ENCODE data around the gene KRTAP12-2. TPM values are rescaled to one million over a fixed set of nuclear protein-coding genes. Genes with fewer than 3 reads are reported as not detected.

Gene KRTAP12-2
- polyA plus RNA-seq, 1 experiment: not detected

- CTCF ChIA-PET: no interaction called here
- no peak overlapping the region for H3K4me3 ChIP-seq (ENCODE audit: low read depth, low read length)
- H3K27ac ChIP-seq (ENCODE audit: low read depth, low read length): no peak overlapping the region
- no peaks in the 10 kb centered on the region for H3K27me3 ChIP-seq (ENCODE audit: control insufficient read depth, insufficient read depth, low read length)
- POLR2A ChIA-PET: no interaction called here
- H3K9me3 ChIP-seq (ENCODE audit: control insufficient read depth, insufficient read depth, low read length): peaks cover 32% of the 10 kb centered on the region
- TF ChIP-seq CTCF (IDR thresholded peaks at IDR 0.05; ENCODE audit: low read depth, low read length): no peak
- DNase-seq (ENCODE audit: low read depth, low spot score): no peak
These were observed 43.2 kb downstream of the KRTAP12-2 start for GRCh38 chr21:44623575-44623974.

- CTCF ChIA-PET: interaction anchor here (1.9 kb wide), 1 partner anchor 174 kb away, joined by 9 read pairs; no protein-coding TSS in a partner anchor
- Histone ChIP-seq H3K27ac (ENCODE audit: low read depth, low read length) (no peak overlapping the region), H3K9me3 (ENCODE audit: control insufficient read depth, insufficient read depth, low read length) (peaks cover 22% of the 10 kb centered on the region), H3K27me3 (ENCODE audit: control insufficient read depth, insufficient read depth, low read length) (no peaks in the 10 kb centered on the region), H3K4me3 (ENCODE audit: low read depth, low read length) (no peak overlapping the region)
- TF ChIP-seq CTCF (IDR thresholded peaks at IDR 0.05; ENCODE audit: low read depth, low read length): no peak
- no peak for DNase-seq (ENCODE audit: low read depth, low spot score)
- POLR2A ChIA-PET: no interaction called here
These were observed 46.8 kb downstream of the KRTAP12-2 start for GRCh38 chr21:44619886-44620285.

GRCh38 chr21:44618909-44619308 lies 47.8 kb downstream of the KRTAP12-2 start:
- Histone ChIP-seq H3K27ac (ENCODE audit: low read depth, low read length) (no peak overlapping the region), H3K9me3 (ENCODE audit: control insufficient read depth, insufficient read depth, low read length) (peaks cover 31% of the 10 kb centered on the region), H3K4me3 (ENCODE audit: low read depth, low read length) (no peak overlapping the region), H3K27me3 (ENCODE audit: control insufficient read depth, insufficient read depth, low read length) (no peaks in the 10 kb centered on the region)
- ChIA-PET CTCF (interaction anchor here (1.9 kb wide), 1 partner anchor 175 kb away, joined by 9 read pairs; no protein-coding TSS in a partner anchor), POLR2A (no interaction called here)
- DNase-seq (ENCODE audit: low read depth, low spot score): no peak
- TF ChIP-seq CTCF (IDR thresholded peaks at IDR 0.05; ENCODE audit: low read depth, low read length): no peak

DNA sequence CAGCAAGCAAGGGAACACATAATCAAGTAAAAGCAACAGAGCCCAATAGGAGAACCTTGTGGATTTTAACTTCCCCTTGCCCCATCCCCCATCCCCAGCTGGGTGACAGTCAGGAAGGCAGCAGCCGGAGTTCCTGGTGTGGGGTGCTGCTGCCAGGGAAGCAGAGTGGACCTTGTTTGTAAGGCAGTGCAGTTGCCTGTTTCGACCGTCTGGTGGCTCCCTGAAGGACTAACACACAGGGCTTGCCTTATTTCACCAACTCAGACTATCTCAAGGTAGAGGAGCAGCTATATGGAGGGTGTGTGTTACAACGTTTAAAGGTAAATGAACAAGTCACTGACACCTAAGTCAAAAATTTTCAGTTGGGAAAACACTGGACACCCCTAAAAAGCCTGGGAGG lies 48.2 kb downstream of the KRTAP12-2 start:
- Histone ChIP-seq H3K9me3 (ENCODE audit: control insufficient read depth, insufficient read depth, low read length) (peaks cover 35% of the 10 kb centered on the region), H3K27me3 (ENCODE audit: control insufficient read depth, insufficient read depth, low read length) (no peaks in the 10 kb centered on the region), H3K4me3 (ENCODE audit: low read depth, low read length) (no peak overlapping the region), H3K27ac (ENCODE audit: low read depth, low read length) (no peak overlapping the region)
- peak; percentile 12; the same call in 1 of the 2 replicates for TF ChIP-seq CTCF (IDR thresholded peaks at IDR 0.05; ENCODE audit: low read depth, low read length)
- ChIA-PET CTCF (interaction anchor here (1.9 kb wide), 1 partner anchor 175 kb away, joined by 9 read pairs; no protein-coding TSS in a partner anchor), POLR2A (no interaction called here)
- no peak for DNase-seq (ENCODE audit: low read depth, low spot score)

GRCh38 chr21:44617071-44617501 lies 49.6 kb downstream of the KRTAP12-2 start:
- POLR2A ChIA-PET: no interaction called here
- CTCF ChIA-PET: no interaction called here

More at GRCh38 chr21:44617071-44617501, 49.6 kb downstream of the KRTAP12-2 start:
- TF ChIP-seq CTCF (IDR thresholded peaks at IDR 0.05; ENCODE audit: low read depth, low read length): no peak
- Histone ChIP-seq H3K27ac (ENCODE audit: low read depth, low read length) (no peak overlapping the region), H3K27me3 (ENCODE audit: control insufficient read depth, insufficient read depth, low read length) (no peaks in the 10 kb centered on the region), H3K4me3 (ENCODE audit: low read depth, low read length) (no peak overlapping the region), H3K9me3 (ENCODE audit: control insufficient read depth, insufficient read depth, low read length) (peaks cover 47% of the 10 kb centered on the region)
- no peak for DNase-seq (ENCODE audit: low read depth, low spot score)

All from AG04450 (cell line).